Measurements from ENCODE around the gene SLC6A3.
"Not testable (repeated sequence)": the region's sequence is repeated elsewhere in the genome, so short reads cannot be mapped to it uniquely, and the experiment has no call there.

SLC6A3 gene

DNA sequence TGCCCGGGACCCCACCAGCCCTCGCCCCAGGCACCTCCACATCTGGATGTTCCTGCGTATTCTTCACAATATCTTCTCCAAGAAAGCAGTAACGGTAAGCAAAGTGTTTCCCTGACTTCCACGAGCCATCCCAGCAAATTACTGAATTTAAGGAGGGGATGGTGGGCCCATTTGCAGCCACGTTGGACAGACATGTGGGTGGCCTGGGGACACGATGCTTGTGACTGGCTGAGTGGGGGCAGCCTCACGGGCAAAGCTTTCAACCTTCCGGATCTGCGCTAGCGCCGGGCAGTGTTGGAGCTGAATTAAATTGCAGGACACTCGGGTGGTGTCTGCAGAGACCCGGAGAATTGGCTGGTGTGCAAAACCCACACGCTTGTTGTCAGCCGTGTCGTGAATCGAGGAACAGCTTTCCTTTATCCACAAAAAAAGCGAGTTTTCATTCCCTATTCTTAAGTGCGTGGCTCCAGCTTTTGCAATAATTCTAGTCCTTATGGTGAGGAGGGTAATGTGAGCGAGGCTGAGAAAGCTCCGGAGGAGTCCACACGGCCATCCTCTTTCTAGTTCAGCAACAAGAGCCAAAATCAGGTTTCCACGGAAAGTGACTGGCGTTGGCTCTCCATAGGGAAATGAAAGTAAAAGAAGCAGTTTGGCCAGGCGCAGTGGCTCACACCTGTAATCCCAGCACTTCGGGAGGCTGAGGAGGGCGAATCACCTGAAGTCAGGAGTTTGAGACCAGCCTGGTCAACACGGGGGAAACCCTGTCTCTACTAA is 82.8 kb downstream of the SLC6A3 start:
- FAIRE-seq: no peak
- no peak for TF ChIP-seq POLR2AphosphoS5 (IDR thresholded peaks at IDR 0.05; ENCODE audit: low read depth, low read length)
- TF ChIP-seq POU2F2 (IDR thresholded peaks at IDR 0.05; ENCODE audit: low read depth, low read length): no peak
- TF ChIP-seq SPI1 (IDR thresholded peaks at IDR 0.05; ENCODE audit: low read depth, low read length): no peak
- TF ChIP-seq TAF1 (IDR thresholded peaks at IDR 0.05; ENCODE audit: low read depth, low read length): no peak
- no peak for TF ChIP-seq POLR2A (IDR thresholded peaks at IDR 0.05; ENCODE audit: low read depth, low read length)
- no peak for TF ChIP-seq PAX5 (IDR thresholded peaks at IDR 0.05; ENCODE audit: insufficient read depth, low read length, severe bottlenecking)
- DNase-seq (ENCODE audit: insufficient read length, low spot score): no peak

- no peak for FAIRE-seq
- no peak for DNase-seq (ENCODE audit: insufficient read length, low spot score)
- no peak for TF ChIP-seq POLR2A (IDR thresholded peaks at IDR 0.05; ENCODE audit: low read depth, low read length)
- no peak for TF ChIP-seq TAF1 (IDR thresholded peaks at IDR 0.05; ENCODE audit: low read depth, low read length)
- no peak for TF ChIP-seq PAX5 (IDR thresholded peaks at IDR 0.05; ENCODE audit: insufficient read depth, low read length, severe bottlenecking)
- no peak for TF ChIP-seq POLR2AphosphoS5 (IDR thresholded peaks at IDR 0.05; ENCODE audit: low read depth, low read length)
- TF ChIP-seq POU2F2 (IDR thresholded peaks at IDR 0.05; ENCODE audit: low read depth, low read length): no peak
- TF ChIP-seq SPI1 (IDR thresholded peaks at IDR 0.05; ENCODE audit: low read depth, low read length): no peak
These were observed 84.4 kb downstream of the SLC6A3 start for GRCh38 chr5:1360861-1361260.

GRCh38 chr5:1360367-1360766 is 84.9 kb downstream of the SLC6A3 start:
- FAIRE-seq; DNase-seq (ENCODE audit: insufficient read length, low spot score): not testable (repeated sequence)

- no peak for DNase-seq (ENCODE audit: insufficient read length, low spot score)
- FAIRE-seq: no peak
- TF ChIP-seq POLR2A (IDR thresholded peaks at IDR 0.05; ENCODE audit: low read depth, low read length): no peak
- TF ChIP-seq PAX5 (IDR thresholded peaks at IDR 0.05; ENCODE audit: insufficient read depth, low read length, severe bottlenecking): no peak
- no peak for TF ChIP-seq POU2F2 (IDR thresholded peaks at IDR 0.05; ENCODE audit: low read depth, low read length)
- TF ChIP-seq SPI1 (IDR thresholded peaks at IDR 0.05; ENCODE audit: low read depth, low read length): no peak
- no peak for TF ChIP-seq POLR2AphosphoS5 (IDR thresholded peaks at IDR 0.05; ENCODE audit: low read depth, low read length)
- no peak for TF ChIP-seq TAF1 (IDR thresholded peaks at IDR 0.05; ENCODE audit: low read depth, low read length)
These were observed 85.5 kb downstream of the SLC6A3 start for GRCh38 chr5:1359713-1360112.

DNA sequence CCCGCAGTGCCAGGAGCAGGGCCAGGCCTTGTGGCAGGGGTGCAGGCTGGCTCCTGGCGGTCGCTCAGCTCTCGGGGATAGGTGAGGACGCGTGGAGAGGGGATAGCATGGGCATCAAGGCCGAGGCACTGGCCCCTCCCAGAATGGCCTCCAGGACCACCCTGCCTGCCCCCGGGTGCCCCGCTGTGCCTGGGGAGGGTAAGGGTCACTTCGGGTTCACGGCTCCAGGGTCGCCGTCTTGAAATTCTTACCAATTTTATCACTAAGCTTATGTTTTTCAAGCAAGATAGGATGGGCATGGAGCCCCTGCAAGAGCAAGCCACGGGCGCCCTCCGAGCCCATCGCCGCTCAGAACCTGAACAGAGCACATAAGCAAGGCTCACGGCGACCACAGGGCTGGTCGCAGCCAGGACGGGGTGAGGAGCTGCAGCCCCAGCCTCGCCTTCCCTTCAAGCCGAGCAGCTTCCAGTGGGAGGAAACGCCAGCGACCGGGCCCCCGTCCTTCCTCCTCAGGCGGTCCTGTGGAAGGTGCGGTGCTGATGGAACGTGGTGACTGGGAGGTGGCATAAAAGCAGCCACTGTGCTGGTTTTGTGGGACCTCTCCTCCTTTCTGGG is 86.1 kb downstream of the SLC6A3 start:
- FAIRE-seq: no peak
- TF ChIP-seq POLR2AphosphoS5 (IDR thresholded peaks at IDR 0.05; ENCODE audit: low read depth, low read length): no peak
- TF ChIP-seq SPI1 (IDR thresholded peaks at IDR 0.05; ENCODE audit: low read depth, low read length): no peak
- TF ChIP-seq POLR2A (IDR thresholded peaks at IDR 0.05; ENCODE audit: low read depth, low read length): no peak
- no peak for TF ChIP-seq TAF1 (IDR thresholded peaks at IDR 0.05; ENCODE audit: low read depth, low read length)
- no peak for TF ChIP-seq POU2F2 (IDR thresholded peaks at IDR 0.05; ENCODE audit: low read depth, low read length)
- no peak for TF ChIP-seq PAX5 (IDR thresholded peaks at IDR 0.05; ENCODE audit: insufficient read depth, low read length, severe bottlenecking)
- no peak for DNase-seq (ENCODE audit: insufficient read length, low spot score)

DNA sequence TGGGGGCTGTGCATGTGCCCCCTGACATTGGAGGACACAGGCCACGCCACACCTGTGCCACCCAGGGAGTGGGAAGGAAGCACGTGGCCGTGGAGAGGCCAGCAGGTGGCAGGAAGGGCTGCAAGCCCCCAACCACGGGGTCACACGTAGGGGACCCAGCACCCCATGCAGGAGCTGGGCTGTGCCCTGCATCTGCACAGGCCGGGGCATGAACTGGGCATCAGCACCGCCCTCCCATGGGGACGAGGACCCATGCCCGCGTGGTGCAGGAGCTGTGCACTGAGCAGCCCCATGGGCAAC is 86.6 kb downstream of the SLC6A3 start:
- DNase-seq (ENCODE audit: insufficient read length, low spot score) (no peak), FAIRE-seq (no peak)
- no peak for TF ChIP-seq POU2F2 (IDR thresholded peaks at IDR 0.05; ENCODE audit: low read depth, low read length)
- TF ChIP-seq SPI1 (IDR thresholded peaks at IDR 0.05; ENCODE audit: low read depth, low read length): no peak
- no peak for TF ChIP-seq POLR2AphosphoS5 (IDR thresholded peaks at IDR 0.05; ENCODE audit: low read depth, low read length)
- no peak for TF ChIP-seq TAF1 (IDR thresholded peaks at IDR 0.05; ENCODE audit: low read depth, low read length)
- no peak for TF ChIP-seq POLR2A (IDR thresholded peaks at IDR 0.05; ENCODE audit: low read depth, low read length)
- TF ChIP-seq PAX5 (IDR thresholded peaks at IDR 0.05; ENCODE audit: insufficient read depth, low read length, severe bottlenecking): no peak

GRCh38 chr5:1357946-1358725 is 87.1 kb downstream of the SLC6A3 start:
- TF ChIP-seq SPI1 (IDR thresholded peaks at IDR 0.05; ENCODE audit: low read depth, low read length): no peak
- TF ChIP-seq POLR2AphosphoS5 (IDR thresholded peaks at IDR 0.05; ENCODE audit: low read depth, low read length): no peak
- no peak for TF ChIP-seq POU2F2 (IDR thresholded peaks at IDR 0.05; ENCODE audit: low read depth, low read length)
- no peak for TF ChIP-seq TAF1 (IDR thresholded peaks at IDR 0.05; ENCODE audit: low read depth, low read length)
- TF ChIP-seq PAX5 (IDR thresholded peaks at IDR 0.05; ENCODE audit: insufficient read depth, low read length, severe bottlenecking): no peak
- no peak for TF ChIP-seq POLR2A (IDR thresholded peaks at IDR 0.05; ENCODE audit: low read depth, low read length)
- DNase-seq (ENCODE audit: insufficient read length, low spot score) (no peak), FAIRE-seq (no peak)

DNA sequence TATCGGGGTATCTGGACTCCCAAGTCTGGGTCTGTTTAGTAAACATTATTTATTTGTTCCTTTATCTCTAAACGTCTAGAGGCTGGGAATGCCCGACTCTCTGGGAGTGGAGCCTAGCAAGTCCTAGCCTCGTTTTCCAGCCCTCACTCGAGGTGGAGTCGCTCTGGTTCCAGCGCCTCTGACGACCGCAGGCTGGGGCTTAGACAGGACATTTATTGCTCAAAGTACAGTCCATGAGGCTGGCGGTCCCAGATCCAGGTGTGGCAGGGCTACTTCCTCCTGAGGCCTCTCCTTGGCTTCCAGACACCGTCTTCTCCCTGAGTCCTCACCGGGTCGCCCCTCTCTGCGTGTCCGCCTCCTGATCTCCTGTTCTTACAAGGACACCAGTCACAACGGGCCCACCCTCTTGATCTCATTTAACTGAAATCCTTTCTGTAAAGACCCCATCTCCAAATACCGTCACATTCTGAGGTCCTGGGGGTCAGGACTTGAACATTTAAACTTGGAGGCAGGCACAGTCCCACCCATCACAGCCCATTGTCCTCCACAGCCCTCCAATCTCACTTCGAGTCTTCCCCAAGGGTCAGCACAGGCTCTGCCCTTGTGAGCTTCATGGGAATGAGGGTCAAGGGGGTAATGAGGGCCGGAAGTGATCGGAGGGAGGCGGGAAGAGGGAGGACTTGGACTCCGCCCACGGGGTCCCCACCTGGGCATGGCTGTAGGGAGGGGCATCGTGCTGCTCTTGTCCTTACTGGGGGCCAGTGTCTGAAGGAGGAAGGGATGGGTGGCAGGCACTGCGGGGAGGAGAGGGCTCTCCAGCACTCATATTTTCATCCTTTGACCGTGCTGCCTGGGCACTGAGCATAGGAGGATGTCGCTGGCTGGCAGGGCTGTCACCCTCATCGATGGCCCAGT is 88.1 kb downstream of the SLC6A3 start:
- TF ChIP-seq SPI1 (IDR thresholded peaks at IDR 0.05; ENCODE audit: low read depth, low read length) (no peak), POLR2A (IDR thresholded peaks at IDR 0.05; ENCODE audit: low read depth, low read length) (no peak), POU2F2 (IDR thresholded peaks at IDR 0.05; ENCODE audit: low read depth, low read length) (no peak)
- DNase-seq (ENCODE audit: insufficient read length, low spot score) (no peak), FAIRE-seq (no peak)

DNA sequence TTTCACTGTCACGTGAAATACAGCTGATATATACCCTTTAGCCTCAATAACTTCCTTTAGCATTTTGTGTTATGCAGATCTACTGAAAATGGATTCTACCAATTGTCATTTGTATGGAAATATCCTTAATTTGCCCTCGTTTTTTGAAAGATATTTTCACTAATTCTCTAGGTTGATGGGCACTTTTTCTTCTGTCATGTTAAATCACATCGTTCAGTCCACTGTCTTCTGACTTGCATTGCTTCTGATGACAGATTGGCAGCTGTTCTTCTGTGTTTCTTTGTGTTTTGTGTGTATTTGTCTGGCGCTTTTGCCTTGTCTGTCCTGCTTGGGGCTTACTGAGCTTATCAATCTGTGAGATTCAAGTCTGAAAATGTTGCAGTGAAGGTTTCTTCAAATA is 90.7 kb downstream of the SLC6A3 start:
- TF ChIP-seq POLR2AphosphoS5 (IDR thresholded peaks at IDR 0.05; ENCODE audit: low read depth, low read length): no peak
- TF ChIP-seq PAX5 (IDR thresholded peaks at IDR 0.05; ENCODE audit: insufficient read depth, low read length, severe bottlenecking): no peak
- no peak for FAIRE-seq
- DNase-seq (ENCODE audit: insufficient read length, low spot score): no peak
